ENCODE data around the gene AHDC1. TPM values are rescaled to one million over a fixed set of nuclear protein-coding genes. Genes with fewer than 3 reads are reported as not detected.

The AHDC1 gene
- total RNA-seq, 4 donors from 2014 or later, result 25.5 to 91.4 (median 47.8) TPM

- H3K36me3 ChIP-seq, result peaks cover 37 to 49% of the 10 kb centered on the region in 2 donors
- DNase-seq, result no peak
- H3K27ac ChIP-seq, result no peak overlapping the region
Measured at GRCh38 chr1:27549807-27550408, 54.0 kb downstream of the AHDC1 start.

GRCh38 chr1:27548858-27549719, 54.9 kb downstream of the AHDC1 start:
- H3K36me3 ChIP-seq, result peaks cover 37 to 49% of the 10 kb centered on the region in 2 donors
- no peak overlapping the region for H3K4me3 ChIP-seq (replicated peaks in 1 of 3)
- H3K9me3 ChIP-seq, result no peaks in the 10 kb centered on the region
- no peak for DNase-seq
- no peak for TF ChIP-seq CTCF (IDR thresholded peaks at IDR 0.05)
- TF ChIP-seq POLR2A (IDR thresholded peaks at IDR 0.05), result no peak
- H3K4me1 ChIP-seq, result peaks cover 25 to 32% of the 10 kb centered on the region in 2 donors
- H3K27me3 ChIP-seq, result no peaks in the 10 kb centered on the region
- intact Hi-C loops (cut with DNase I), result no loop called here
- no peak overlapping the region for H3K27ac ChIP-seq
- WGBS, 2 donors, result 95 to 97% methylated on average over 34 to 42 of the region's 45 CpGs

More at GRCh38 chr1:27549807-27550408, 54.0 kb downstream of the AHDC1 start:
- H3K4me3 ChIP-seq (replicated peaks in 1 of 3), result no peak overlapping the region
- peaks cover 17 to 23% of the 10 kb centered on the region in 2 donors for H3K4me1 ChIP-seq
- intact Hi-C loops (cut with DNase I), result loop anchor here (5.0 kb wide), 1 partner anchor 107 kb away; no protein-coding TSS in a partner anchor
- no peak for TF ChIP-seq CTCF (IDR thresholded peaks at IDR 0.05)
- TF ChIP-seq POLR2A (IDR thresholded peaks at IDR 0.05), result no peak
- 93 to 96% methylated on average over 18 to 30 of the region's 38 CpGs for WGBS, 2 donors
- no peaks in the 10 kb centered on the region for H3K27me3 ChIP-seq
- no peaks in the 10 kb centered on the region for H3K9me3 ChIP-seq

- TF ChIP-seq CTCF (IDR thresholded peaks at IDR 0.05), result no peak
- no peak for TF ChIP-seq POLR2A (IDR thresholded peaks at IDR 0.05)
- intact Hi-C loops (cut with DNase I), result no loop called here
- Histone ChIP-seq H3K9me3 (no peaks in the 10 kb centered on the region), H3K36me3 (peaks cover 37 to 49% of the 10 kb centered on the region in 2 donors), H3K27ac (no peak overlapping the region), H3K4me3 (replicated peaks in 1 of 3) (no peak overlapping the region), H3K4me1 (peaks cover 33 to 40% of the 10 kb centered on the region in 2 donors), H3K27me3 (no peaks in the 10 kb centered on the region)
- 88 to 93% methylated on average over 32 to 34 of the region's 39 CpGs for WGBS, 2 donors
- no peak for DNase-seq
Measured at GRCh38 chr1:27548136-27548853, 55.6 kb downstream of the AHDC1 start.

GRCh38 chr1:27547220-27548116, 56.5 kb downstream of the AHDC1 start:
- 93 to 96% methylated on average over 30 to 33 of the region's 44 CpGs for WGBS, 2 donors
- no peak for DNase-seq
- Histone ChIP-seq H3K27ac (peak overlapping the region in 2 of 3 donors; percentile 91 to 97), H3K27me3 (no peaks in the 10 kb centered on the region), H3K4me1 (peaks cover 42 to 48% of the 10 kb centered on the region in 2 donors), H3K4me3 (replicated peaks in 1 of 3) (no peak overlapping the region), H3K9me3 (no peaks in the 10 kb centered on the region), H3K36me3 (peaks cover 37 to 42% of the 10 kb centered on the region in 2 donors)
- intact Hi-C loops (cut with DNase I), result no loop called here
- TF ChIP-seq POLR2A (IDR thresholded peaks at IDR 0.05), result no peak
- TF ChIP-seq CTCF (IDR thresholded peaks at IDR 0.05), result no peak
